Muscle of arm (tissue), 12 donors: ENCODE data around the gene VSTM2L. TPM values are rescaled to one million over a fixed set of nuclear protein-coding genes. Genes with fewer than 3 reads are reported as not detected.

Experiments used
- DNase-seq: peaks from one replicate; pipeline ENCODE4 v3.0.0-alpha.2; 2013
- polyA plus RNA-seq, 12 donors: library from polyadenylated mRNA; unstranded; fragments of 120-200 nt; gene quantifications; one replicate each; pipeline ENCODE4 v1.2.1, GENCODE V29; 2013; ENCODE audit not compliant: insufficient read length in 12 of 12

VSTM2L gene
- polyA plus RNA-seq, 12 donors, result 0.99 to 7.3 (median 2.8) TPM; not detected in 1

GRCh38 chr20:37935435-37935834, 32.5 kb downstream of the VSTM2L start:
- DNase-seq, result no peak

GRCh38 chr20:37936041-37936440, 33.1 kb downstream of the VSTM2L start:
- DNase-seq, result no peak

GRCh38 chr20:37936451-37936850, 33.5 kb downstream of the VSTM2L start:
- DNase-seq, result no peak

GRCh38 chr20:37937686-37938085, 34.8 kb downstream of the VSTM2L start:
- DNase-seq, result no peak

GRCh38 chr20:37938181-37938750, 35.3 kb downstream of the VSTM2L start:
- no peak for DNase-seq

GRCh38 chr20:37938954-37939353, 36.0 kb downstream of the VSTM2L start:
- no peak for DNase-seq

GRCh38 chr20:37939701-37940560, 37.0 kb downstream of the VSTM2L start:
- DNase-seq, result no peak

GRCh38 chr20:37940858-37941257, 37.9 kb downstream of the VSTM2L start:
- DNase-seq, result no peak

GRCh38 chr20:37941332-37941731, 38.4 kb downstream of the VSTM2L start:
- DNase-seq, result no peak

- DNase-seq, result no peak
Measured at GRCh38 chr20:37941992-37942391, 39.1 kb downstream of the VSTM2L start.

GRCh38 chr20:37943033-37943432, 40.1 kb downstream of the VSTM2L start:
- DNase-seq, result no peak

GRCh38 chr20:37943501-37944455, 40.9 kb downstream of the VSTM2L start:
- DNase-seq, result no peak

- DNase-seq, result no peak
Measured at GRCh38 chr20:37944456-37944981, 41.6 kb downstream of the VSTM2L start.

- DNase-seq, result no peak
Measured at GRCh38 chr20:37945091-37945547, 42.2 kb downstream of the VSTM2L start.

- DNase-seq, result no peak
Measured at GRCh38 chr20:37946946-37947345, 44.0 kb downstream of the VSTM2L start.

GRCh38 chr20:37947943-37948342, 45.0 kb downstream of the VSTM2L start:
- no peak for DNase-seq

- no peak for DNase-seq
Measured at GRCh38 chr20:37948956-37949355, 46.0 kb downstream of the VSTM2L start.

GRCh38 chr20:37954190-37954589, 51.3 kb downstream of the VSTM2L start:
- DNase-seq, result no peak

GRCh38 chr20:37954626-37955025, 51.7 kb downstream of the VSTM2L start:
- DNase-seq, result no peak

GRCh38 chr20:37955511-37955910, 52.6 kb downstream of the VSTM2L start:
- DNase-seq, result no peak

- DNase-seq, result no peak
Measured at GRCh38 chr20:37956107-37956585, 53.2 kb downstream of the VSTM2L start.
